GOT3 (cell line): ENCODE results near the gene SLC8A1.

Experiments
- DNase-seq: peaks from one replicate; lab custom pipeline; 2025; ENCODE audit warnings: mixed read lengths; lab: John Stamatoyannopoulos, UW

Gene SLC8A1

DNA sequence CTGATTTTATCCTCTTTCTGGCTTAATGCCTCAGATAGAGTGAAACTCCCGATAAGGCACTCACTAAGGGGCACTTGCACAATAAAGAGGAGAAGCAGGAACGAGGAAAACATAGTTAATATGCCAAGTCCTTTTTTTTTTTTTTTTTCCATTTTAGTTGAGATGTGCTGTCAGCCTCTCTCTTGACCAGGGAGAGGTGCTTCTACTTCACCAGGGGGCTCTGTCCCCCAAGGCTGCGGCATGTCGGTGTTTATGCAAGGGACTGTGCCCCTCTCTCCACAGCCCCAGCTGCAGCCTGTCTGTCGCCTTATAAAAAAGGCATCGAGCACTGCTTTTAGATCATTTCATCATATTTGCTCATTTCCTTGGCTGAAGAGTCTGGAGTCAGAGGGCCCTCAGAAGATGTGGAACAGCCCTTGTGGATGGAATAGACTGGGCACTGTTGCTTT, 178.1 kb downstream of the SLC8A1 start:
- no peak for DNase-seq

DNA sequence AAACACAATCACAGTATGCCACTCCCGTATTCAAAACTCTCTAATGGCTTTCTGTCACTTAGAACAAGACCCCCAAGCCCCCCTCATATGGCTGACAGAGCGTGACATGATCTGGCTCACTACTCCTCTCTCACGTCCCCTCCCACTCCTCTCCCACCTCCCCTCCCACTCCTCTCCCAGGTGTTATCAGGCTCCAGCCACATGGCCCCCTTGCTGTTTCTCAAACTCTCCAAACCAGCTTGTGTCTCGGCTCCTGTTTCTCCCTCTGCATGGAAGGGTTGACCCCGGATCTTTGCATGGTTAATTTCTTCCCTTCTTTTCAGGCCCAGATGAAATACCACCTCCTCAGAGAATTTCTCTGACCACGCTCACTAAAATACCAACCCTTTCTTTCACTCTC, 180.8 kb downstream of the SLC8A1 start:
- no peak for DNase-seq

DNA sequence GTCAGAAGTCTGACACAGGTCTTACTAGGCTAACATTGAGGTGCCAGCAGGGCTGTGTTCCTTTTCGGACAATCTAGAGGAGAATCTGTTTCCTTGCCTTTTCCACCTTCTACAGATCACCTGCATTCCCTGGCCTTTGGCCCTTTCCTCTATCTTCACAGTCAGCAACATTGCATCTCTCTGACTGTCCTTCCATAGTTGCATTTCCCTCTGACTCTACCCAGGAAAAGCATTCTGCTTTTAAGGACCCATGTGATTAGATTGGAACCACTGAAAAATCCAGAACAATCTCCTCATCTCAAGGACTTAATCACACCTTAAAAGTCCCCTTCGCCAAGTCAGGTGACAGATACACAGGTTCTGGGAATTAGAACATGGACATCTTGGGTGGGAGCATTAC, 181.5 kb downstream of the SLC8A1 start:
- DNase-seq = no peak

DNA sequence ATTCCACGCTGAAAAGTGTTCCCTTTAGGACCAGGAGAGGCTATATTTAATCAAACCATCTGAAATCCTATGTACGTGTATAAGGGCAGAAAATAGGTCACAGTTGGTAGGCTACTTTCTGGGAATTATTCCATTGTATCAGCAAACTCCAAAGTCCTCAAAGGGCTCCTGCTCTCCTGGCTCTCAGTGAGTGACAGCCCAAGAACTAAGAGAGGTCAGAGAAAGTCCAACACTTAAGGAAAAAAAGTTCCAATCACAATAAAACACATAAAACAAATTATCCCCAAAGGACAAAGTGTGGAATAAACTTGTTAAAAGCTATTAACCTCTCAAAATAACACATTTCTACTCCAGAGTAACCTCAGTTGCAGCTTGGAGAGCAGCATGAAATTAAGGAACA, 183.3 kb downstream of the SLC8A1 start:
- no peak for DNase-seq

DNA sequence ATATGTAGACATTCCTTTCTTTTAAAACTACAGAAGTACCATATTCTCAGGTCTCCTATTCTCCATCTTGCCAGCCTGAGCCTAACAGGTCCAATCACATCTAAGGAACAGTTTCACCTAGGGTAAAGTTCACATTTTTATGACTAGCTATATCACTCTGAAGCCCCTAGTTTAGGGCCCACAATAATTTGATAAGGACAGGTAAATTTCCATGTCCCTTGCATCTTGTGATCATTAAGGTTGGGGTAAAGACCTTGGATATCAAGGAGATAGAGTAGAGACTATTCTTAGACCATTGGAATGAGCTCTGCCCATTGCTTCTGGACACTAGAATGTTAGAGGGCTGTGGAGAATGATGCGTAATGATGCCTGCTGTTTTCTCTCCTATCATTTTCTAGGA, 185.7 kb downstream of the SLC8A1 start:
- DNase-seq = no peak

DNA sequence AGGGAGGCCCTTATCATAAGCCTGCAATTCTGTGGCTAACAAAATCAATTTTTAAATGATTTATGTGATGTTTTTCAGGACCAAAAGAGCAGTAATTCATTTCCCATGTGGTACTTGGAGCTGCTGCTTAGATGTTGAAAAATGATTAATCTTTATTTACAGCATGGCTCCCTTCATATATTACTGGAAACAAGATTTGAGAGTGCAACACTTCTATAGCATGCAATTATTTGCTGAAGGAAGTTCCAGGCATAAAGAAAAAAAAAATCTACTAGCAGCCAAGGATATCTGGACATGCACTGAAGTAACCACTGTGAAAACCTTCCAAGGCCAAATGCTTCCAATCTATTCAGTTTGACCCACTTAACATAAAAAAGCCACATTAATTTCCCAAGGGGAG, 186.3 kb downstream of the SLC8A1 start:
- no peak for DNase-seq

DNA sequence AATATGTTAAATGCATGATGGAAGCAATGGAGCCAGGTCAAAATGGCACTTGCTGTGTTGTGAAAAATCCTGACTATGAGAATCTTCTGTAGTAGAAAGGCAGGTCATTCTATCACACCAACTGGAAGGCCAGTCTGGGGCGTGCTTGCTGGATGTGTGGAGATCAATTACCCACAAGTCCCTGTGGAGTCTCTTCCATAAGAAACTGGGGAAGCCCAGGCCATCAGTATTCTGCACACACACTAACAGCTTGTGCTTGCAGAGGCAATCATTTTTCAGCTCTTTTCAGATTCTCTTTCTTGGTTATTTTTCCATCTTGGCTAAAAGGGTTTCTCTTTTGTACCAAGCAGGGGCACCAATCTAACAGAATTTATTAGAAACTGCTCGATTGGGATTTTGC, 190.8 kb downstream of the SLC8A1 start:
- no peak for DNase-seq

DNA sequence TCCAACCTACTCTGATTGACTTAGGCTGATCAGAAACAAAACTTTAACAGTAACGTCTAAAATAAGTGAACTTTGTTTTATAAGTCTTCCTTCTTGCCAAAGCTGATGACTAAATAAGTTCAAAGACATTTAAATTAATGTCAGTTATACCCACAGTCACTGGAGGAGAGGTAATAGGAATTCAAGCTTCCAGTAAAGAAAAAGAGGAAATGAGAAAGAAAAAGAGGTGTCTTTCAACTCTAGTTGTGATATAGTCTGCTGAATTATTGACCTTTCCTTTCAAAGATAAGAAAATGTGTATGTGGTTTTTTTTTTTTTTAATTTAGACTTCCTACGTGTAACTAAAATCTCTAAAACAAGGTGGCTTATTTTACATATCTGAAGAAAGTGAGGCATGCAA, 191.5 kb downstream of the SLC8A1 start:
- DNase-seq = no peak

DNA sequence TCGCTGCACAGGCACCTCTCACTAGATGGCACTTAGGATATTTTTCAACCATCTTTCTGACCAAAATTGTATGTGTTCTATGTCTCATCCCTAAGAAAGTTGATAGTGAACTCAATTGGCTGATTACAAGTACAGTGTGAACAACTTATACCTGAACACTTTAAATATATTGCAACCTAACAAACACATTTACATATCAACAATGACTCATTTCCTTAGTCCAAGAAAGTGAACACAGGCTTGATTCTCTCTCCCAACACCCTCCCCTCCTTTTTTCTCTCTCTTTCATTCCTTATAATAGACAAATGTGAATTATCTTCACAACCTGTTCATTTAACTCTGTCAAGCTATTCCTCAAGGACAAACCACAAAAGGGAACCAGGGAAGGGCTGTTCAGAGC, 192.0 kb downstream of the SLC8A1 start:
- DNase-seq = no peak

DNA sequence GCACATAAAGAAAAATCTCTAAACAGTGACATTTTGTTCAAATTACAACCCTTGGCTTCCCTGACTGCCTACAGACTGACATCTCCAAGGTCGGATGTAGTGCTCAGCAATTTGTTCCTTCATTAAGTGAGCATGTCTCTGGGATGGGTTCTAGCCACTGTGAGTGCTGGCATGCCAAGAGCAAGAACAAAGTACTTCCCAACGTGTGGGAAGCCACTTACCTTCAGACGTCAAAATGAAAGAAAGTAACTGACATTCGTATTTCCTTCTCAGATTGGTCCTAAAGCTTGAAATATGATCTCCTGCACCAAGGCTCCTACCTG, 193.8 kb downstream of the SLC8A1 start:
- no peak for DNase-seq

DNA sequence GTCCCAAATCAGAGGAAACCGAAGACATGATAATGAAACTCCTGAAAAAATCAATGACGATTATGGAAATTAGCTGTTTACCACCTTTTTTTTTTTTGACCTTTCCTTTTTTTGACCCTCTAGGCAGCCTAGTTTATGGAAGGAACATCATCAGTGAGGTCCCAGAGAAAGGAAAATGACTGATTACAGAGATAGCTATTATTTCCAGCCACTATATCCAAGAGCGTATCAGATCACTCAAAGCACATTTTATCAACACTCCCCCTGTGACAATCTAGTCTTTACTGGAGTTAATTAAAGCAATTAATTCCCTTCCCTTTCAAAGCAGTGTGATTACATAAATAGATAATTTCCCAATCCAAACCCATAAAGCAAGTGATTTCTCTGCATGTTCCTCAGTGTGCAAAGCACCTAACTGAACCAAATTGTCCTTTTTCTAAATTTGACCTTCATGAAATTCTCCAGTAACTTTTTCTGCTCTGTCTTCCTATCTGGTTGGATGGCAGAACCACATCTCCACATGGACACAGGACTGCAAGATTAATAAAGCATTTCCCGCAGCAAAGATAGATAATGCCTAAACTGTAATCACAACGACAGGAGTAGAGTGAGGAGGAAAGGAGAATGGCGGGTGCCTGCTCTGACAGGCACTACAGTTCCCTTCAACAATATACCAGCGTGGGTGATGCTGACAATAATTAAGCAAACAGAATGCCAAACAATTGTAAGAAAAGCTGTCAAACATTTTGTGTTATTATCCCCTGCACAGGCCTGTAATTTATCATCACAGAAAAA, 194.4 kb downstream of the SLC8A1 start:
- DNase-seq = no peak

DNA sequence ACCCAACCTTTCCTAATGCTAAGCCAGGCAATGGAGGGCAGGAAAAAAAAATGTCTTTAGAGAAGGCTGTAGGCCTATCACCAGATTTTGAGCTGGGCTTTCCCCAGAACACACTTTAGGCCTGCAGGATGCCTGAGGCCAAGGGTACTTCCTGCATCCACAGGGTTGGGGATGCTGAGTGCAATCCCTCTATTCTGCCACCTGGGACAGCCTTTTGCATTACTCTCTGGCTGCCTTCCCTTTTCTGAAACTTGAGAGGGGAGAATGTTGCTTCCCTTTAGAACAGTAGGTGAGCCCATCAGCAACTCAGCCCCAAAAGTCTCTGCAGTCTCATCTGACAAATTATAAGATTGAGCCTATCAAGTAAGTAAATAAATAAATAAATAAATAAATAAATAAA, 195.2 kb downstream of the SLC8A1 start:
- no peak for DNase-seq

DNA sequence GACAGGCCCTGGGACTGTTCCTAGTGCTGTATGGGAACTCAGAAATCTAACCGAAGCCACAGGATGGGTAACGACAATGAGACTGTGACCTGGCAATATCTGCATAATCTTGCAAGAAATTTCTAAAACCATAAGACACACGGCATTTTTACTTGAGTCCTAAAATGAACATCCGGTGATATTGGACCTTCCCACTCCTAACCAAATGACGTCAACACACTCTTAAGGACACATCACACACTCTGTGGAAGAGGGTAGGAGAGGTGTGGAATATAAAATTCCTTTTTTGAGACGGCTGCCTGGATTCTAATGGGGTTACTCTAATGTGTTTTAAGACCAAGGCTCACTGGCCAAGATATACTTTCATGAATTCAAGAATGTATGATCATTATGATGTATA, 195.9 kb downstream of the SLC8A1 start:
- no peak for DNase-seq

DNA sequence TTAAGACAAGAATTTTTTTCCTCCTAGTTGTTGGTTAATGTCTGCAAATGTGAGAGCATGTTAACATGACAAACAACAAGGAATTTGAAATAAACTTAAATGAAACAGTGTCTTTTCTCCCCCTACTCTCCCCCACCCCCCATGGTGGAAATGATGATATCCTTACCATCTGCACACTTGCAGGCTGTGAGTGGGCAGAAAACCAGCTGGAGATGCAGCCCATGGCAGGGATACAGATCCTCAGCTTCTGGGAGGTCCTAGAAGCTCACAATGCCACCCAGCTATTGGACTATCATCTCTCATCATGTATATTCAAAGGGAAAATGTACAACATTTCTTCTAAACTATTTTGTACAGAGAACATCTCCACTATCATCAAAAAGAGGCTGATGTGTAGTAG, 196.8 kb downstream of the SLC8A1 start:
- DNase-seq = no peak

DNA sequence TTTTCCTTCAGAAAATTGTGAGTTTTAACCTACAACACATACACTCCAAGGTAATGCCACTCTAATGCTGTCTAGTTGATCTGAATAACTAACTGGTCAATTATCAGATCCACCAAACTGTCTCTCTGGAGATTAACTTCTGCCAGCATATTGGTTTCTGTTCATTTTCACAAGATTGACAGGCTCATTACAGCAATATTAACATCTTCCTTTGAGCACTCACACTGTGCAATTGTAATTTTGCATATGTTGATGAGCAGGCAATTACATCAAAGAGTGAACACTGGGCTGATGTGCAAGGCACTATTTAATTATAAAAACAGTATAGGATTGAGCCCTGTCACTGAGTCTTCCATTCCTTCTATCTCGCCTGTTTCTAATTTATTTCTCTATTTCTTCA, 197.3 kb downstream of the SLC8A1 start:
- no peak for DNase-seq

DNA sequence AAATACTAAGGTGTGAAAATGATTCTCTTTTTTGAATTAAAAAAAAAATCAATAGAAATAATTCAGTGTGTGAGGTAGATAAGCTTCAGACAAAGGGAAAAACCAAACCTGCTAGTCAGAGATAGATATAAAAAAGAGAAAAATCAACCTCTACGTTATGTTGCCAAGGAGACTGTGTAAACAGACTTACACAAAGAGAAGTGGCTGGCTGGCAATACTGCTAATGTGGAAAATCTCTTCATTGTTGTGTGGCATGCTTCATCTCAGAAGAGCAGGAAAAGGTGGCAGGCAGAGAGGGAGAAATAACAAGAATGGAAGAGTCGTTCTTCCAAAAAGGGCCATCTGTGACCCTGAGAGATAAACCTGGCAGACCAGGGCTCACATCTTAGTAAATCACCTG, 200.8 kb downstream of the SLC8A1 start:
- no peak for DNase-seq

DNA sequence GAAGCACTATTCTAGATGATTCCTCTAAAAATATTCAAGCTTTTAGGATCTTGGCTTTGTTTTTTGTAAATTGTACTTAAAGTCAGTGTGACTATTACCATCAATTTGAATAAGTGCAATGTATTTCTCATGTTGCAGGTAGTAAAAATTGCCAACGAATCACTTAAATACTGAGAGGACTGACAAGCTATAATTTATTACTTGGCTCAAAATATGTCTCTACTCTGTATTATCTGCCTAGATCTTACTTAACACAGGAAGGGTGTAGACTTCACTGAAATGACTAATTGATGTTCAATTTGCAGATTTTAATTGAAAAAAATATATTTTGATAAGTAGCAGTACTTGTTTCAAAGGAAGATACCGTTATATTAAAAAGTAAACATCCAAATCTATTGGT, 202.3 kb downstream of the SLC8A1 start:
- no peak for DNase-seq

DNA sequence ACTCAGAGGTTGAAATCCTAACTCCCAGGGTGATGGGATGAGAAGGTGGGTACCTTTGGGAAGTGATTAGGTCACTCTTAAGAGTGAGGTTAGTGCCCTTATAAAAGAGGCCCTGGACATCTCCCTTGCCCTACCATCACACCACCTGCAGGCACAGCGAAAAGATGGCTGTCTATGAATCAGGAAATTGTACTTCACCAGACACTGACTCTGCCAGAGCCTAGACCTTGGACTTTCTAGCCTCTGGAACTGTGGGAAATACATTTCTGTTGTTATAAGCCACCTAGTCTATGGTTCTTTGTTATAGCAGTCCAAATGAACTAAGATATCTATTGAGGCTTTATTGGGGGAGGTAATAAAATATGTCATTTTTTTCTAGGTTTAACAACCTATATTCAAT, 203.6 kb downstream of the SLC8A1 start:
- no peak for DNase-seq

DNA sequence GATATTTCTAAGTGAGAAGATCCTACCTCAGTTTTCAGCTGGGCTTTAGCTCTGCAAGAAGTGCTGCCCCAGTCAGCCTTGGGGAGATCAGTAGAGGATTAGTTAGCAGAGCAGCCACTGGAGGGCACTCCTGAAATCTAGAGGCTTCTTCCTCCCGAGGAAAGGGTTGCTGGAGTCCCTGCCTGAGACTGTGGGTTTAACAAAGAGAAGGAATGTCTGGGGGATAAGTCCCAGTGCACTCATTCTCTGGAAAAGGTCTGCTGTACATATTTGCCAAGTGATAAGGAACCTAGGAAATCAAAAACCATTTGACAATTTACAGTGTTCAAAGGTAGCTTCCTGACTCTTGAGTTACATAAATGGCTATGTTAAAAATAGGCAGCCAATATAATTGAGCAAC, 207.2 kb downstream of the SLC8A1 start:
- DNase-seq = no peak

DNA sequence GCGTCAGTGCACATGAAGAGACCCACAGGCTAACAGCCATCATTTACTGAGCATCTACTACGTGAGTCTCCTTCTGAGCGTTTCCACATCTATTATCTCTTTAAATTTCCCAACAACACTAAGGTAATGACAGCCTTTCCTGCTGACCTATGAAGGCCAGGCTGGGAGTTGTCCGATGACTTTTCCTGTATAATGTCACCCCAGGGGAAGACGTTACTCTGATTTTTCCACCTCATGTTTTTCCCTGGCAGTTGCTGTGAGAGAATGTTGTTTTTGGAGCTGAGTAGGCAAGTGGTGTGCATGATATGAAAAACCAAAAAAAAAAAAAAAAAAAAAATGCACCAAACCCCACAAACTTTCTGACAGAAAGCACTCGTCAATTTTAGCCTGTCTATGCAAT, 207.6 kb downstream of the SLC8A1 start:
- no peak for DNase-seq

DNA sequence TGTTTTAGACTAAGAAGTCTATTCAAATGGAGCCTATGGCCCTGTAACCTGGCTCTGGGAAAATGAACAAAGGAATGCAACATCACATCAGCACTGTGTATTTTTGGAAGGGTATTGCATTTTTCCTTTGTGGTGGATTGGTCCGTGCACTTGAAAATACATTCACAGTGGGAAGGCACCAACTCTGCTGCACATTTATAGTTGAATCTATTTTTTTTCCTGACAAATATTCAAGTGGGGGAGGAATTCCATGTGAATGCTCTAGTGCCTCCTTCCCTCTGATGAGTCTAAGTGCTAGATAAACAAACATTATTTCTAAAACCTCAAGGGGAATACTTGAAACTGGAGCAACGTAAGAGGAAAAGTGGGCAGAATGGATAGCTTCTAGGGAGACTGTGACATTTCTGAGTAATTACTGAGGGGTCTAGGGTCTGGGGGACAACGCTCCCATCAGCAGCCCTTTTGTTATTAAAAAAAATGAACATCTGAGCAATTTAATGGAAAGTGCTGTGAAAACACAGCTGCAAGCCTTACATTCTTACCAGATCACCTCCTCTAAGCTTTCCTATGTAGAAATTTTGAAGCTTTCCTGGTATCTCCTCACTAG, 208.2 kb downstream of the SLC8A1 start:
- no peak for DNase-seq

DNA sequence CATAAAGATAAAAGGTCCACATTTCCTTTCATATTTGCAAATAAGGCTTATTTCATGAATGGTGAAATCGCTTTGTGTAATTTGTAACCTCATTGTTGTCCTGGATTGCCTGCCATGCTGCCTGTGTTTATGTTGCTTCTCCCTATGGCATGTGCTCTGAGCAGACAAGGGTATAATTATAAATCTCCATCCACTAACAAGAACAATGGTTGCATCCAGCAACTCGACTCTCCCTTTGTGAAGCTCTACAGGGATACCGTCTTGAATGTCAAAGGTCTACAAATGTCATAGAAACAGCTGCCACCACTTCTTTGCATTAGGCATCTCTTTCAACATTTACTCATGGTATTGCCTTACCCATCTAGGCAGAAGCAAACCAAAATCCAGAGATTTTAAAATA, 209.6 kb downstream of the SLC8A1 start:
- DNase-seq = no peak

DNA sequence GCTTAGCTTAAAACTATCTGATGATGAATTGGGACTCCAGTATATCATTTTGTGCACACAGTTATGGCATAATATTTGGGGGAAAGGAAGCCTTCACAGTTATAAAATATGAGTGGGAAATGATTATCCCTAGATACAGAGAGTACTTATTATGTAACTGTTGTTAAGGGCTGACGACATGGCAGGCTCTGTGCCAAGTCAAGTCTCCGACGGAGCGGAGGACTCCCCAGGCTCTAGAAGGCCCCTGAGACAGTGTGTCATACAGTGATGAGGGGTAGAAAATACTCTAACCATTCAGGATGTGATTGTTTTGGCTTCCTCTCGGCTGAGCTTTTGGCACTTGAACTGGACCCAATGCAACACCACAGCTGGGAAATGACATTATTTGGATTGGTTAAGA, 211.8 kb downstream of the SLC8A1 start:
- peak; percentile 53 for DNase-seq
